ENCODE measurements around the gene VPREB1.
"Not testable (repeated sequence)": the region's sequence is repeated elsewhere in the genome, so short reads cannot be mapped to it uniquely, and the experiment has no call there.

GRCh38 chr22:22209080-22209640 lies 35.4 kb upstream of the VPREB1 start:
- not testable (repeated sequence) for TF ChIP-seq EZH2phosphoT487 (IDR thresholded peaks at IDR 0.05; ENCODE audit: borderline replicate concordance, low read depth, low read length); CTCF (conservative IDR thresholded peaks at IDR 0.05; ENCODE audit: low read length)

Data from OCI-LY7 (cell line).